Pancreas (tissue), 10 donors: ENCODE measurements around the gene FBXW12. TPM values are rescaled to one million over a fixed set of nuclear protein-coding genes. Genes with fewer than 3 reads are reported as not detected.

Experiments used
- ATAC-seq, 4 donors: fragments of 200-7000 bp; cut with Tn5 transposase; one replicate each; pipeline versions ENCODE4 v1.8.0 to v1.9.1; 2020; ENCODE audit warnings: mild to moderate bottlenecking in 4 of 4, moderate library complexity in 4 of 4
- DNase-seq, 6 donors: peaks; one replicate each; pipeline ENCODE4 v3.0.0-alpha.2; 2020
- FAIRE-seq: peaks from 2 replicates; lab custom pipeline; 2012; peaks lifted over from hg19 to GRCh38; lab: Jason Lieb, UNC
- H3K27ac ChIP-seq, 4 donors: fragments of 200-600 bp; sonication (generic); 1 replicate in 3 of 4; 2 replicates in 1 of 4; pipeline versions ENCODE4 v1.5.0 to v1.8.0; 2020
- H3K27me3 ChIP-seq, 4 donors: fragments of 200-600 bp; one replicate each; pipeline ENCODE4 v1.8.0; 2021
- H3K36me3 ChIP-seq, 3 donors: fragments of 200-600 bp; sonication (generic) in 1 of 3; one replicate each; pipeline versions ENCODE4 v1.5.0 to v1.8.0; 2020 to 2021
- H3K4me1 ChIP-seq, 3 donors: fragments of 200-600 bp; one replicate each; pipeline ENCODE4 v1.8.0; 2021
- H3K4me3 ChIP-seq, 4 donors: fragments of 200-600 bp; sonication (generic) in 2 of 4; one replicate each; pipeline versions ENCODE4 v1.5.0 to v1.8.0; 2020 to 2021
- H3K9me3 ChIP-seq, 4 donors: fragments of 200-600 bp; one replicate each; pipeline ENCODE4 v1.8.0; 2021
- CTCF ChIP-seq, 4 donors: fragments of 200-600 bp; sonication (generic) in 3 of 4; IDR thresholded peaks; one replicate each; pipeline versions ENCODE4 v1.5.0 to v1.8.0; 2021; ENCODE audit warnings: antibody characterized with exemption in 4 of 4
- WGBS, 2 donors: extraction: QIAGEN DNeasy Blood & Tissue Kit; methylation state at CpG; one replicate each; pipeline ENCODE4 v1.1.7; 2013; 5-methylcytosine and 5-hydroxymethylcytosine counted together
- intact Hi-C, 3 donors: fragments of 100-400 bp; cut with DNase I; formaldehyde crosslinking; loops; one replicate each; pipeline versions ENCODE4 v1.11.1 to v1.14.2; 2022
- polyA plus RNA-seq, 2 donors: library from polyadenylated mRNA; stranded (reverse); fragments of 200-250 nt; gene quantifications; one replicate each; pipeline ENCODE4 v1.2.3, GENCODE V29; 2013
- total RNA-seq, 6 donors: library from RNA; stranded (reverse); fragmentation: NEBNext Ultra II Directional in 4 of 6; extraction: Animal tissue kit (Norgen Biotek cat#: 25700) in 4 of 6; gene quantifications; one replicate each; pipeline versions ENCODE4 v1.2.1 to v1.2.4, GENCODE V29; 2021 to 2023
- donor health status: healthy with polysubstance abuse.
- donor health status: DM: no; HTN: no; CAD: no; lungs with moderate emphysema.
- donor health status: DM: no; HTN: no; CAD: no.
- donor health status: control.
- donor health status: control.
- donor health status: Bipolar disorder and iron deficiency.
- donor health status: DM: yes; HTN: yes; CAD: no.
- donor health status: DM: no; HTN: no; CAD: no.
- donor health status: DM: no; HTN: no; CAD: no.
- donor health status: DM: yes; HTN: yes; CAD: no.

FBXW12 gene
- total and polyA plus RNA-seq, 8 donors, result 2.7 to 9.6 (median 5.8) TPM

- no peaks in the 10 kb centered on the region for H3K9me3 ChIP-seq
- no peaks in the 10 kb centered on the region for H3K27me3 ChIP-seq
- H3K36me3 ChIP-seq, result peaks cover 0 to 80% (median 22%) of the 10 kb centered on the region in 3 donors
- FAIRE-seq (no peak), ATAC-seq (no peak), DNase-seq (peak in 4 of 6 donors; percentile 10 to 34 (median 22))
- no peaks in the 10 kb centered on the region for H3K4me1 ChIP-seq
- no peak overlapping the region for H3K4me3 ChIP-seq
- no peak overlapping the region for H3K27ac ChIP-seq
- TF ChIP-seq CTCF (IDR thresholded peaks at IDR 0.05), result no peak
- 93% methylated on average over 11 of the region's 11 CpGs for WGBS, 2 donors
- intact Hi-C loops, result no loop called here
Measured at GRCh38 chr3:48411606-48412374, 39.8 kb downstream of the FBXW12 start.

GRCh38 chr3:48412375-48413001 is 40.5 kb downstream of the FBXW12 start:
- no peak for ATAC-seq
- peaks cover 0 to 84% (median 27%) of the 10 kb centered on the region in 3 donors for H3K36me3 ChIP-seq

GRCh38 chr3:48413086-48413485 is 41.1 kb downstream of the FBXW12 start:
- FAIRE-seq, result no peak
- intact Hi-C loops, result no loop called here

More at GRCh38 chr3:48412375-48413001, 40.5 kb downstream of the FBXW12 start:
- intact Hi-C loops, result no loop called here
- DNase-seq (peak in 3 of 6 donors; percentile 18 to 49 (median 46)), FAIRE-seq (no peak)
- Histone ChIP-seq H3K27ac (no peak overlapping the region), H3K27me3 (no peaks in the 10 kb centered on the region), H3K9me3 (no peaks in the 10 kb centered on the region), H3K4me1 (no peaks in the 10 kb centered on the region), H3K4me3 (no peak overlapping the region)
- WGBS, 2 donors, result 90 to 91% methylated on average over 19 of the region's 19 CpGs
- TF ChIP-seq CTCF (IDR thresholded peaks at IDR 0.05), result no peak

GRCh38 chr3:48413611-48414010 is 41.6 kb downstream of the FBXW12 start:
- Histone ChIP-seq H3K4me3 (no peak overlapping the region), H3K4me1 (no peaks in the 10 kb centered on the region), H3K9me3 (no peaks in the 10 kb centered on the region), H3K27ac (no peak overlapping the region), H3K27me3 (no peaks in the 10 kb centered on the region), H3K36me3 (peaks cover 0 to 87% (median 35%) of the 10 kb centered on the region in 3 donors)
- FAIRE-seq (no peak), DNase-seq (peak in 3 of 6 donors; percentile 16 to 69 (median 45)), ATAC-seq (no peak)
- intact Hi-C loops, result no loop called here
- 88 to 89% methylated on average over 14 of the region's 14 CpGs for WGBS, 2 donors
- no peak for TF ChIP-seq CTCF (IDR thresholded peaks at IDR 0.05)

More at GRCh38 chr3:48413086-48413485, 41.1 kb downstream of the FBXW12 start:
- no peak for TF ChIP-seq CTCF (IDR thresholded peaks at IDR 0.05)
- WGBS, 2 donors, result 91 to 92% methylated on average over 8 of the region's 8 CpGs
- DNase-seq, result peak in 2 of 6 donors; percentile 41 to 50
- no peaks in the 10 kb centered on the region for H3K4me1 ChIP-seq
- no peak overlapping the region for H3K27ac ChIP-seq
- H3K9me3 ChIP-seq, result no peaks in the 10 kb centered on the region
- H3K4me3 ChIP-seq, result no peak overlapping the region
- H3K36me3 ChIP-seq, result peaks cover 0 to 86% (median 33%) of the 10 kb centered on the region in 3 donors
- no peaks in the 10 kb centered on the region for H3K27me3 ChIP-seq
- ATAC-seq, result no peak
